ENCODE measurements around the gene CMSS1.

Gene CMSS1

GRCh38 chr3:99938270-99938911 is 120.7 kb downstream of the CMSS1 start:
- DNase-seq, result no peak

GRCh38 chr3:99939876-99940275 is 122.2 kb downstream of the CMSS1 start:
- DNase-seq, result no peak

- DNase-seq, result no peak
These were observed 122.7 kb downstream of the CMSS1 start for GRCh38 chr3:99940350-99940749.

- DNase-seq, result no peak
These were observed 123.5 kb downstream of the CMSS1 start for GRCh38 chr3:99941211-99941610.

- no peak for DNase-seq
These were observed 126.5 kb downstream of the CMSS1 start for GRCh38 chr3:99943931-99944761.

- DNase-seq, result no peak
These were observed 127.8 kb downstream of the CMSS1 start for GRCh38 chr3:99945328-99945995.

- DNase-seq, result no peak
These were observed 129.7 kb downstream of the CMSS1 start for GRCh38 chr3:99947356-99947755.

- DNase-seq, result no peak
These were observed 130.9 kb downstream of the CMSS1 start for GRCh38 chr3:99948467-99949089.

GRCh38 chr3:99949956-99950670 is 132.5 kb downstream of the CMSS1 start:
- no peak for DNase-seq

GRCh38 chr3:99950921-99951320 is 133.3 kb downstream of the CMSS1 start:
- DNase-seq, result no peak

GRCh38 chr3:99951701-99952100 is 134.0 kb downstream of the CMSS1 start:
- no peak for DNase-seq

GRCh38 chr3:99952306-99952705 is 134.6 kb downstream of the CMSS1 start:
- no peak for DNase-seq

GRCh38 chr3:99953596-99953995 is 135.9 kb downstream of the CMSS1 start:
- no peak for DNase-seq

GRCh38 chr3:99954914-99955644 is 137.4 kb downstream of the CMSS1 start:
- DNase-seq, result no peak

GRCh38 chr3:99955773-99956562 is 138.3 kb downstream of the CMSS1 start:
- no peak for DNase-seq

- no peak for DNase-seq
These were observed 139.6 kb downstream of the CMSS1 start for GRCh38 chr3:99957151-99957796.

- DNase-seq, result no peak
These were observed 140.7 kb downstream of the CMSS1 start for GRCh38 chr3:99958222-99958912.

GRCh38 chr3:99960123-99960878 is 142.6 kb downstream of the CMSS1 start:
- DNase-seq, result no peak

- no peak for DNase-seq
These were observed 143.3 kb downstream of the CMSS1 start for GRCh38 chr3:99960941-99961340.

All from central memory CD4-positive, alpha-beta T cell (primary cell).